Peyer's patch (tissue), 4 donors: Measurements from ENCODE around the gene KCNIP4. TPM values are rescaled to one million over a fixed set of nuclear protein-coding genes. Genes with fewer than 3 reads are reported as not detected.

Source experiments
- DNase-seq, 3 donors: peaks; one replicate each; pipeline ENCODE4 v3.0.0-alpha.2; 2017 to 2019
- H3K27ac ChIP-seq, 4 donors: fragments of 200-600 bp; sonication (generic); one replicate each; pipeline ENCODE4 v1.5.1; 2016 to 2019
- H3K27me3 ChIP-seq, 2 donors: fragments of 200-600 bp; sonication (generic); one replicate each; pipeline ENCODE4 v1.5.1; 2019
- H3K36me3 ChIP-seq, 3 donors: fragments of 200-600 bp; sonication (generic); one replicate each; pipeline ENCODE4 v1.5.1; 2016 to 2019
- H3K4me1 ChIP-seq, 4 donors: fragments of 200-600 bp; sonication (generic); one replicate each; pipeline ENCODE4 v1.5.1; 2016 to 2019
- H3K4me3 ChIP-seq, 4 donors: fragments of 200-600 bp; sonication (generic); 1 replicate in 3 of 4; 2 replicates in 1 of 4; pipeline ENCODE4 v1.5.1; 2016 to 2019; ENCODE audit warnings: mild to moderate bottlenecking in 1 of 4
- H3K9me3 ChIP-seq, 4 donors: fragments of 200-600 bp; sonication (generic); one replicate each; pipeline ENCODE4 v1.5.1; 2016 to 2019; ENCODE audit warnings: mild to moderate bottlenecking in 1 of 4
- CTCF ChIP-seq, 6 experiments: fragments of 450-650 bp in 4 of 6; fragments of 200-600 bp in 2 of 6; sonication (generic) in 1 of 6; IDR thresholded peaks; one replicate each; pipeline ENCODE4 v1.5.1; 2017 to 2019; ENCODE audit warnings: antibody characterized with exemption in 6 of 6, mild to moderate bottlenecking in 3 of 6, moderate library complexity in 1 of 6
- POLR2A ChIP-seq, 2 donors: fragments of 450-650 bp; IDR thresholded peaks; one replicate each; pipeline ENCODE4 v1.5.1; 2017; ENCODE audit warnings: antibody characterized with exemption in 2 of 2, mild to moderate bottlenecking in 2 of 2, moderate library complexity in 2 of 2
- total RNA-seq, 4 donors: library from RNA; depleted of rRNA; stranded (reverse); fragments of >200 nt; gene quantifications; one replicate each; pipeline ENCODE4 v1.1.0, GENCODE V29; 2016

The KCNIP4 gene
- total RNA-seq, 4 donors from 2014 or later, result 2.8 TPM; not detected in 3

DNA sequence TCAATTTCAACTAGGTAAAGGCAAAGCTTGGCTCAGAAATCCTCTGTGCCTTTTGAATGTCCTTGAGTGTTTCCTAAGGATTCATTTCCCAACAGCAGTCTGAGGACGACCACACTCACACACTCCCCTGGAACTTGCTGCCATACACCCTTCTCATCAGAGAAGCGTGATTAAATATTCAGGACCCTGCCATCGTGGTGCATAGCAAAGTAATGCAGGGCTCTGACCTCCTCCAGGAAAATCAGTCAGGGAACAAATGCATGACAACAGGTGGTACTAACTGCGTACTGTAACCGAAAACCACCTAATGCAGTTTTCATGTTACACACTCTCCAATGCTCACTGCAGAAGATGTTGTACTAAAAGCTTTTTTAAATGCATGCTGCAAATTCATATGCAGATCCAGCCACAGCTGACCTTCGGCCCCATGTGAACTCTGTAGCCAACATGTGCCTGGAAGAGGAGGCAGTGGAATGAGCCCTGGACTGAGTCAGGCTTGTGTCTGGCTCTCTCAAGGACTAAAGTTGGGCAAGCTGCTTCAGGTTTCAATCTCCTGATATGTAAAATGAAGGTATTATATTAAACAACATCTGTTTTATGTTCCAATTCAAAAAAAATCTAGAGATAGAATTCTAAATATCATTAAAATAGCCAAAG, 238.3 kb downstream of the KCNIP4 start:
- DNase-seq, result no peak
- no peak overlapping the region for H3K4me3 ChIP-seq
- H3K36me3 ChIP-seq, result no peaks in the 10 kb centered on the region
- H3K4me1 ChIP-seq, result no peaks in the 10 kb centered on the region
- no peak for TF ChIP-seq CTCF (IDR thresholded peaks at IDR 0.05)
- no peaks in the 10 kb centered on the region for H3K9me3 ChIP-seq
- H3K27me3 ChIP-seq, result no peaks in the 10 kb centered on the region
- H3K27ac ChIP-seq, result no peak overlapping the region

DNA sequence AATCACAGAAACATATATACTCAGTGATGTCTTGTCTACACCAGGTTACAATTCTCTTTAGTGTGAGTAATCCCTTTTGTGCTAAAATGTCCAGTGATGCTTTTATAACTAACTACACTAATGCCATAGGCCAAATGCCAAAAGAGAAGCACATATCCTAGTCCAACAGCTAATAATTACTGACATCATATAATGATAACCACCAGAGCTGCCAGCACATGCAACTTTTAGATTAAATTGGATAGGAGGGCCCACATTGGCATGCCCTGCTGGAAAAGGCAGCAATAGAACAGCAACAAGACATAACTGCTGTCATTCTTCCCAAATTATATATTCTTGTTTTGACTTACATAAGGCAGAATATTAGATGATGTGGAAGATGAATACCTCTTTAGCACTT, 238.8 kb downstream of the KCNIP4 start:
- Histone ChIP-seq H3K4me1 (no peaks in the 10 kb centered on the region), H3K27ac (no peak overlapping the region), H3K36me3 (no peaks in the 10 kb centered on the region), H3K27me3 (no peaks in the 10 kb centered on the region), H3K4me3 (no peak overlapping the region), H3K9me3 (no peaks in the 10 kb centered on the region)
- TF ChIP-seq POLR2A (IDR thresholded peaks at IDR 0.05) (no peak), CTCF (IDR thresholded peaks at IDR 0.05) (no peak)
- DNase-seq, result no peak

GRCh38 chr4:21709031-21709430, 239.5 kb downstream of the KCNIP4 start:
- no peak for DNase-seq
- no peaks in the 10 kb centered on the region for H3K4me1 ChIP-seq
- no peaks in the 10 kb centered on the region for H3K36me3 ChIP-seq
- H3K27ac ChIP-seq, result no peak overlapping the region
- H3K9me3 ChIP-seq, result no peaks in the 10 kb centered on the region
- TF ChIP-seq POLR2A (IDR thresholded peaks at IDR 0.05) (no peak), CTCF (IDR thresholded peaks at IDR 0.05) (no peak)
- no peak overlapping the region for H3K4me3 ChIP-seq
- H3K27me3 ChIP-seq, result no peaks in the 10 kb centered on the region

DNA sequence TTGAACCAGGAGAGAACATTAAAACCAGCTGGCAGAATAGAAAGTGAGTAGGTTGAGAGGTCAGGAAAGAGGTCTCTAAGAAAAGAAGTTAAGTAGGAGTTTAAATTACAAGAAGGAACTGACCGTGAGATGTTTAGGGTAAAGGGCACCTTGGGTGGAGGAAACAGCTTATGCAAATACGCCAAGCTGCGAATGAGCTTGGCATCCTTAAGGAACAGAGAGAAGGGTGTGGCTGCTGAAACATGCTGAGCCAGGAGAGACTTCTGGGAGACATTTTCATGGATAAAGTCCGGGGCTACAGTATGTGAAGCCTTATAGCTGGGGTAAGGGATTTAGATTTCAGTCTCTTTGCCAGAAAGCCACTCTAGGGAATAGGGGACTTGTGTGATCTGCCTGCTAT, 249.1 kb downstream of the KCNIP4 start:
- Histone ChIP-seq H3K9me3 (no peaks in the 10 kb centered on the region), H3K27ac (no peak overlapping the region), H3K27me3 (no peaks in the 10 kb centered on the region), H3K4me3 (no peak overlapping the region), H3K36me3 (no peaks in the 10 kb centered on the region), H3K4me1 (no peaks in the 10 kb centered on the region)
- TF ChIP-seq POLR2A (IDR thresholded peaks at IDR 0.05), result no peak
- no peak for TF ChIP-seq CTCF (IDR thresholded peaks at IDR 0.05)
- no peak for DNase-seq

DNA sequence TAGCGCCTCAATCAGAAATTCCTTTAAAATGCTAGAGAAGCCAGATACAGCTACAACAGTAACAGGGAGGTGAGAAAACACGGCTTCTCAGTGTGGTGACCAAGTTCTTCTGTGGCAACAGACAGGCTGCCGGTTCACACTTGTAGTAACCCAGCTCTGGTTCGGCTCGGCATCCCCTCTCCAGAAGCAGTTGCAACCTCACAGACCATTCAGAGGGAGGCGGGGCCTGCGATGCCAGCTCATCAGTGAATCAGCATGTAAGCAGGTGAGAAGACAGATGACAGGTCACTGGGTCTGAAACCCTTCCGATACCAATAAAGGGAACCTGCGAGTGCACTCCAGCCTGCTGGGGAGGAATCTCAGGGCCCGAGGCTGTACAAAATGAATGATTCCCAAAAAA, 251.0 kb downstream of the KCNIP4 start:
- TF ChIP-seq CTCF (IDR thresholded peaks at IDR 0.05) (no peak), POLR2A (IDR thresholded peaks at IDR 0.05) (no peak)
- Histone ChIP-seq H3K27me3 (no peaks in the 10 kb centered on the region), H3K27ac (no peak overlapping the region), H3K9me3 (no peaks in the 10 kb centered on the region), H3K36me3 (no peaks in the 10 kb centered on the region), H3K4me1 (no peaks in the 10 kb centered on the region), H3K4me3 (no peak overlapping the region)
- no peak for DNase-seq

DNA sequence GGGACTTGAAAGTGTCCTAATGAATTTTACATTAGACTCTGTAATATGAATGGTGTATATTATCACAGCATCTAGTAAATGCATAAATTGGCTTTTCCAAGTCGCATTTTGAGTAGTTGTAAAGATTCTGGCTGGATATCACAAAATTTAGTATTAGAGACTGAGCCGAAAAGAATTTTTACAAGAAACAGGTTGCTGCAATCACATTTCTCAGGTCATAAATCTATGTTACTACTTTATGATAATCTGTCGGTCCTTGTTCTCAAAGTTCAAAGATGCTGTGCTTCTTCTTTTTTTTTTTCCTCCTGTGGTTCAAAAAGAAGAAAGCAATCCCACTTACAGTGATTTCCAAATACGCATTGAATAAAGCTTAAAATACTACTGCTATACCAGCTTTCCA, 253.4 kb downstream of the KCNIP4 start:
- Histone ChIP-seq H3K27ac (no peak overlapping the region), H3K4me1 (no peaks in the 10 kb centered on the region), H3K4me3 (no peak overlapping the region), H3K27me3 (no peaks in the 10 kb centered on the region), H3K36me3 (no peaks in the 10 kb centered on the region), H3K9me3 (no peaks in the 10 kb centered on the region)
- TF ChIP-seq CTCF (IDR thresholded peaks at IDR 0.05), result no peak
- DNase-seq, result no peak
